Stimulated activated CD8-positive, alpha-beta memory T cell treated with anti-CD3 and anti-CD28 coated beads, Interleukin-2, amount 100 ng/mL, for 48 hours (primary cell): ENCODE measurements around the gene CCDC7.
A peak's percentile ranks its signal among the peaks of the same experiment; 100 is the strongest.
"Not testable (repeated sequence)": the region's sequence is repeated elsewhere in the genome, so short reads cannot be mapped to it uniquely, and the experiment has no call there.

Source experiments
- DNase-seq, 2 donors: peaks; one replicate each; pipeline ENCODE4 v3.0.0-alpha.2; 2020; ENCODE audit warnings: low read depth in 2 of 2

Gene CCDC7

GRCh38 chr10:32445740-32446535 is at the start of gene CCDC7:
Gene CCDC7 (plus strand): TSS chr10:32446140. CDS start chr10:32451643, 5,503 bp downstream.
- peak; percentile 73 to 76 for DNase-seq

- DNase-seq, result not testable (repeated sequence)
Observed at GRCh38 chr10:32397163-32397562, 48.8 kb upstream of the CCDC7 start.

GRCh38 chr10:32399720-32400119 is 46.2 kb upstream of the CCDC7 start:
- not testable (repeated sequence) for DNase-seq

GRCh38 chr10:32400961-32401360 is 45.0 kb upstream of the CCDC7 start:
- DNase-seq, result no peak

GRCh38 chr10:32402499-32402898 is 43.4 kb upstream of the CCDC7 start:
- no peak for DNase-seq

GRCh38 chr10:32403091-32403490 is 42.8 kb upstream of the CCDC7 start:
- DNase-seq, result no peak

GRCh38 chr10:32408690-32409089 is 37.2 kb upstream of the CCDC7 start:
- DNase-seq, result no peak

- no peak for DNase-seq
Observed at GRCh38 chr10:32409741-32410140, 36.2 kb upstream of the CCDC7 start.

- no peak for DNase-seq
Observed at GRCh38 chr10:32410569-32410968, 35.4 kb upstream of the CCDC7 start.

GRCh38 chr10:32411797-32412498 is 34.0 kb upstream of the CCDC7 start:
- DNase-seq, result no peak

- no peak for DNase-seq
Observed at GRCh38 chr10:32412499-32412853, 33.5 kb upstream of the CCDC7 start.

- DNase-seq, result peak; percentile 26 to 41
Observed at GRCh38 chr10:32413513-32413912, 32.4 kb upstream of the CCDC7 start.

GRCh38 chr10:32415361-32415760 is 30.6 kb upstream of the CCDC7 start:
- no peak for DNase-seq

- DNase-seq, result no peak
Observed at GRCh38 chr10:32417911-32418547, 27.9 kb upstream of the CCDC7 start.

GRCh38 chr10:32418572-32418971 is 27.4 kb upstream of the CCDC7 start:
- no peak for DNase-seq

GRCh38 chr10:32419615-32420014 is 26.3 kb upstream of the CCDC7 start:
- DNase-seq, result no peak

- DNase-seq, result no peak
Observed at GRCh38 chr10:32426186-32426585, 19.8 kb upstream of the CCDC7 start.

- DNase-seq, result no peak
Observed at GRCh38 chr10:32433542-32433941, 12.4 kb upstream of the CCDC7 start.

- no peak for DNase-seq
Observed at GRCh38 chr10:32436215-32436614, 9.7 kb upstream of the CCDC7 start.

GRCh38 chr10:32437334-32437733 is 8.6 kb upstream of the CCDC7 start:
- no peak for DNase-seq

- no peak for DNase-seq
Observed at GRCh38 chr10:32445036-32445435, 904 bp upstream of the CCDC7 start.

GRCh38 chr10:32446536-32447406 is 831 bp downstream of the CCDC7 start:
- DNase-seq, result no peak
